Tibial artery (tissue), 4 donors: ENCODE results near the gene WDR6.

Experiments
- DNase-seq, 2 donors: peaks; one replicate each; pipeline ENCODE4 v3.0.0-alpha.2; 2019
- H3K27ac ChIP-seq, 2 donors: fragments of 200-600 bp; sonication (generic) in 1 of 2; 1 replicate in 1 of 2; 2 replicates in 1 of 2; pipeline ENCODE4 v1.5.1; 2018 to 2019; ENCODE audit warnings: mild to moderate bottlenecking in 1 of 2
- H3K27me3 ChIP-seq, 2 donors: fragments of 200-600 bp; sonication (generic) in 1 of 2; one replicate each; pipeline versions ENCODE4 v1.5.1 to v1.6.0; 2016 to 2019
- H3K36me3 ChIP-seq, 3 donors: fragments of 200-600 bp; sonication (generic) in 2 of 3; one replicate each; pipeline ENCODE4 v1.5.1; 2016 to 2019; ENCODE audit warnings: mild to moderate bottlenecking in 2 of 3
- H3K4me1 ChIP-seq, 4 donors: fragments of 200-600 bp; sonication (generic) in 2 of 4; 1 replicate in 3 of 4; 2 replicates in 1 of 4; pipeline ENCODE4 v1.5.1; 2016 to 2019
- H3K4me3 ChIP-seq, 2 donors: fragments of 200-600 bp; sonication (generic) in 1 of 2; 1 replicate in 1 of 2; 2 replicates in 1 of 2; pipeline ENCODE4 v1.5.1; 2018 to 2019; ENCODE audit warnings: mild to moderate bottlenecking in 2 of 2
- H3K9me3 ChIP-seq, 3 donors: fragments of 200-600 bp; sonication (generic) in 1 of 3; one replicate each; pipeline ENCODE4 v1.5.1; 2016 to 2019
- CTCF ChIP-seq, 2 experiments: fragments of 200-600 bp in 1 of 2; fragments of 450-650 bp in 1 of 2; IDR thresholded peaks; one replicate each; pipeline ENCODE4 v1.5.1; 2017 to 2019; ENCODE audit warnings: antibody characterized with exemption in 2 of 2, mild to moderate bottlenecking in 1 of 2, moderate library complexity in 1 of 2
- intact Hi-C: fragments of 100-400 bp; cut with DNase I; formaldehyde crosslinking; loops from one replicate; pipeline ENCODE4 v1.15.0; 2023; ENCODE audit warnings: low total_unique reads

Gene WDR6

GRCh38 chr3:48991851-48992545, 15.2 kb upstream of the WDR6 start:
- DNase-seq: no peak
- Histone ChIP-seq H3K27me3 (no peaks in the 10 kb centered on the region), H3K27ac (peak overlapping the region; percentile 89 to 96), H3K9me3 (no peaks in the 10 kb centered on the region), H3K36me3 (peaks cover 0 to 30% (median 6%) of the 10 kb centered on the region in 3 donors), H3K4me1 (peaks cover 7 to 36% (median 22%) of the 10 kb centered on the region in 4 donors), H3K4me3 (peak overlapping the region; percentile 69 to 84)
- TF ChIP-seq CTCF (IDR thresholded peaks at IDR 0.05): no peak
- intact Hi-C loops: no loop called here

DNA sequence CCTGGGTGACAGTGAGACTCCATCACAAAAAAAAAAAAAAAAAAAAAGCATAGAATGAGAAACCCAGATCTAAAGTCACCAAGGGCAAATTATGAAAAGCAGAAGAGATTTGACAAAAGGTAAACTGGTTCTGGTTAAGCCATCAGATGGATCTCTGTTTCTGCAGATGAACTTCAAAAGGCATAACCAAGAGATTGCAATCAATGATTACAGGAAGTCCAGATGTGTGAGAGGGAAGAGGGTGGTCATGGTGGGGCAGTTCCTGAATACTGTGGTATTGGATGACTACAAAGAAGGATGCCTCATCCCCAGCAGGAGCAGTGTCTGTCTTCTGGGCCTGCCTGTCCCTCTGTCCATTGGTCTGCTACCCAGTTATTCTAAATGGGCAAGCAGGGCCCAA, 13.4 kb upstream of the WDR6 start:
- Histone ChIP-seq H3K4me1 (peaks cover 7 to 28% (median 19%) of the 10 kb centered on the region in 4 donors), H3K36me3 (peaks cover 0 to 47% (median 8%) of the 10 kb centered on the region in 3 donors), H3K4me3 (no peak overlapping the region), H3K27ac (no peak overlapping the region), H3K27me3 (no peaks in the 10 kb centered on the region), H3K9me3 (no peaks in the 10 kb centered on the region)
- TF ChIP-seq CTCF (IDR thresholded peaks at IDR 0.05): no peak
- DNase-seq: no peak
- intact Hi-C loops: no loop called here

DNA sequence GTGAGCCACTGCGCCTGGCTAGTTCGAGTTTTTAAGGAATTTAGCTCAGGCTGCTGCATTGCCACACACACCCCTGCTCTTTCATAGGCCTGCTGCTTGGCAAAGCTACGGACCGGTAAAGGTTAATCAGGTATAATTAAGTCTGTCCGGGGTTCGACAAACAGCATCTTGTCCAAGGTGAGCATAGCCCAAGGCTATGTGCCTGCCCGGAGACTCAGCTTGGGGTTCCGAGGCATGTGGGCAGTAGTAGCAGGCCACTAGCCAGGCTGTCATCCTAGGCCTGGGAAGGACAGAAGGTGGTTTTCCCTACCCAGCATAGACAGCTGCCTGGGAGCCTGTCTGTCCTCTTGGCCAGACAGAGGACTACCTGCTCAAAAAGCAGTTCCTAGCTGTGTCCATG, 10.6 kb upstream of the WDR6 start:
- Histone ChIP-seq H3K4me3 (no peak overlapping the region), H3K27me3 (no peaks in the 10 kb centered on the region), H3K27ac (no peak overlapping the region), H3K9me3 (no peaks in the 10 kb centered on the region), H3K4me1 (peaks cover 0 to 12% (median 3%) of the 10 kb centered on the region in 4 donors), H3K36me3 (peaks cover 0 to 61% (median 8%) of the 10 kb centered on the region in 3 donors)
- intact Hi-C loops: no loop called here
- no peak for TF ChIP-seq CTCF (IDR thresholded peaks at IDR 0.05)
- DNase-seq: no peak

DNA sequence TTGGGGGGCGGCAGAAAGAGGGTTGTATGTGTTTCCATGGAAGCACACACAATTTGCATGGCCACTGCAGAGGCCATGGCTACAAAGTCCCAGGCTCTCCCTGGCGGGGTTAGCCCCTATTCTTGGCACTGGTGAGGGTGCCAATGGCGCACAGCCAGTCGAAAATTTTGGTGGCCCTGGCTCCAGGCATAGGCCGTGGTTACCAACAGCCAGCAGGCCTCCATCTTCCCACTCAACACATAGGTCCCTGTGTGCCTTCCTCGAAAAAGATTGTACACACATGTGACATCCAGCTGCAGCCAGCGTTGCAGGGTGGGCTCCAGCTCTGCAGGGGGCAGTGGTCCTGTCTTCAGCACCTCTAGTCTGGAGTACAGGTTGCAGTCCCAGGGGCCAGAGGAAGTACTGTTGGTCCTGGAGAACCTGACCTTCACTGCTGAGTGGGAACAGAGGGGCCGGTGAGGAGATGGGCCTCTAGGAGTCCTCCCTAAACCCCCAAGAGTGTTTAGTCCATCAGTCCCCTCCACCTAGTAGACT, 10.0 kb upstream of the WDR6 start:
- no peaks in the 10 kb centered on the region for H3K9me3 ChIP-seq
- no peak overlapping the region for H3K4me3 ChIP-seq
- DNase-seq: no peak
- intact Hi-C loops: no loop called here
- peaks cover 0 to 66% (median 8%) of the 10 kb centered on the region in 3 donors for H3K36me3 ChIP-seq
- no peaks in the 10 kb centered on the region for H3K27me3 ChIP-seq
- H3K4me1 ChIP-seq: peaks cover 0 to 6% (median 0%) of the 10 kb centered on the region in 4 donors
- no peak for TF ChIP-seq CTCF (IDR thresholded peaks at IDR 0.05)
- H3K27ac ChIP-seq: no peak overlapping the region

DNA sequence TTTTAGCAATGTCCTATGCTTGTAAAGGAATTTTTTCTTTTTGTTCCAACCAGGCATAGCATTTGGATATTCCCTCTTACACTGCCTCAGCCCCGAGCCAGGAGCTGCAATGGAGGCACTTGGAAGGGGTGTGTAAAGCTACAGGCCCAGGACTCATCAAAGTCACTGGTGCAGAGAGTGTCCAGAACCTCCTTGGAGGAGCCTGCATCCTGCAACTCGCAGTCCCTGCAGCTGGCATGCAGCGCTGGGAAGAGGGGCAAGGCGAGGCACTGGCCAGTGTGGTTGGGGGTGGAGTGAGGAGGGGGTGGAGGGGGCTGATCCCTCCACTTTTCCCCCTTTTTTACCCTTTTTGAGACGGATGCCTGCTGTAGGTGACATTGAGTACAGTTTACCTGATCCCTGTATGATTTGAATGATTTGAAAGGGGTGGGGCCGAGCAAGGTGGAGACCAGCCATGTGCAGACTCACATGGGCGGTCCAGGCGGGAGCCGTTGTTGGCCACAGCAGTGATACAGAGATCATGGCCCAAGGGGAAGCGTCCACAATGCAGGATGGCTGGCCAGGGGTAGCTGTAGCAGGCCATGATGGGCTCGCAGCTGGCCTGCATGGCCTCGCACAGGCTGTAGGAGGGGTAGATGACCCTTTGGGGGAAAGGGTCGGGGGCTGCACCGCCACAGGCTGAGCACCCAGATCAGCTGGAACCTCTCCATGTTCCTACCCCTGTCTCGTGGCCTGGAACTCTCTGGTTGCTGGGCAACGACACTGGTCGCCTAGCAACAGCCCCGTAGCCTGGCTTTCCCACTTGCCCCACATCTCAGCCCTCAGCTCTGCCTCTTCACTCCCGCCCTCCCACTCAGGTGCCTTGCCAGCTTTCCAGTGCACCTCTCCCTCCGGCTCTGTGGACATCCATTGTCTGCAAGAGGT, 9.2 kb upstream of the WDR6 start:
- no peak for TF ChIP-seq CTCF (IDR thresholded peaks at IDR 0.05)
- intact Hi-C loops: no loop called here
- Histone ChIP-seq H3K27me3 (no peaks in the 10 kb centered on the region), H3K4me3 (no peak overlapping the region), H3K36me3 (peaks cover 0 to 66% (median 8%) of the 10 kb centered on the region in 3 donors), H3K4me1 (peaks cover 0 to under 1% (median 0%) of the 10 kb centered on the region in 4 donors), H3K9me3 (no peaks in the 10 kb centered on the region), H3K27ac (no peak overlapping the region)
- DNase-seq: no peak
